Adrenal gland (tissue), 5 donors: ENCODE results near the gene PCDHGA8.

Experiments used
- CTCF ChIP-seq, 6 experiments: fragments of 450-650 bp in 4 of 6; fragments of 200-600 bp in 2 of 6; sonication (generic) in 1 of 6; IDR thresholded peaks; 1 replicate in 5 of 6; 2 replicates in 1 of 6; pipeline versions ENCODE4 v1.5.1 to v1.8.0; 2016 to 2021; ENCODE audit warnings: antibody characterized with exemption in 6 of 6, mild to moderate bottlenecking in 2 of 6, moderate library complexity in 1 of 6
- POLR2A ChIP-seq, 2 donors: fragments of 450-650 bp; IDR thresholded peaks; one replicate each; pipeline ENCODE4 v1.6.1; 2017; ENCODE audit warnings: antibody characterized with exemption in 2 of 2, mild to moderate bottlenecking in 2 of 2, moderate library complexity in 1 of 2
- donor health status: DM: no; HTN: no; CAD: no.

GRCh38 chr5:141427783-141428426, 35.5 kb downstream of the PCDHGA8 start:
- TF ChIP-seq CTCF (IDR thresholded peaks at IDR 0.05) (no peak), POLR2A (IDR thresholded peaks at IDR 0.05) (no peak)
